IMR-90 (cell line): ENCODE results near the gene L3MBTL4. TPM values are rescaled to one million over a fixed set of nuclear protein-coding genes. Genes with fewer than 3 reads are reported as not detected.

ENCODE experiments used
- ATAC-seq: fragments of 200-7000 bp; cut with Tn5 transposase; 2 replicates; pipeline ENCODE4 v1.9.1; 2020; ENCODE audit warnings: low read depth, mild to moderate bottlenecking, moderate library complexity
- BruUV-seq: library from RNA; stranded (reverse); fragments of 400-500 nt; replicated peaks from 2 replicates; lab custom pipeline; 2021; lab: Mats Ljungman, UMichigan
- CTCF ChIA-PET: fragments of 300-600 bp; formaldehyde crosslinking; extraction: SDS; loops from one replicate; lab custom pipeline; 2021; ENCODE audit warnings: antibody characterized with exemption; lab: Yijun Ruan, JAX
- POLR2A ChIA-PET: fragments of 300-600 bp; sonication (Branson Sonifier 250); formaldehyde crosslinking; loops from one replicate; lab custom pipeline; 2022; ENCODE audit warnings: antibody characterized with exemption; ENCODE audit not compliant: unreplicated experiment; lab: Charles Lee
- DNase-seq: peaks from one replicate; pipeline ENCODE4 v3.0.0; 2013
- H2AFZ ChIP-seq: replicated peaks from 2 replicates; pipeline ENCODE3; 2013; ENCODE audit warnings: low read length, mild to moderate bottlenecking; ENCODE audit not compliant: poor library complexity
- H2AK5ac ChIP-seq: 2 replicates; pipeline ENCODE4 v1.6.1; 2013; ENCODE audit warnings: low read depth, low read length, inconsistent platforms
- H2AK9ac ChIP-seq: replicated peaks from 2 replicates; pipeline ENCODE3; 2013; ENCODE audit warnings: mild to moderate bottlenecking, low read depth, low read length, moderate library complexity; ENCODE audit not compliant: poor library complexity
- H2BK120ac ChIP-seq: 2 replicates; pipeline ENCODE4 v1.6.1; 2013; ENCODE audit warnings: low read depth, low read length, inconsistent platforms
- H2BK15ac ChIP-seq: 3 replicates; pipeline ENCODE4 v1.6.1; 2013; ENCODE audit warnings: low read depth, low read length, inconsistent platforms
- H2BK20ac ChIP-seq: 2 replicates; pipeline ENCODE4 v1.6.1; 2013; ENCODE audit warnings: low read depth, mild to moderate bottlenecking, inconsistent platforms, low read length, moderate library complexity
- H2BK5ac ChIP-seq: 2 replicates; pipeline ENCODE4 v1.6.1; 2013; ENCODE audit warnings: mild to moderate bottlenecking, low read depth, low read length, inconsistent platforms; ENCODE audit not compliant: poor library complexity, severe bottlenecking
- H3K14ac ChIP-seq: replicated peaks from 2 replicates; pipeline ENCODE4 v1.6.1; 2013; ENCODE audit warnings: low read depth, low read length, inconsistent platforms
- H3K18ac ChIP-seq: 2 replicates; pipeline ENCODE4 v1.6.1; 2013; ENCODE audit warnings: low read depth, low read length, control low read depth
- H3K23ac ChIP-seq: 2 replicates; pipeline ENCODE4 v1.6.1; 2013; ENCODE audit warnings: low read depth, low read length, inconsistent platforms
- H3K27ac ChIP-seq: 2 replicates; pipeline ENCODE4 v1.5.1; 2013; ENCODE audit warnings: mild to moderate bottlenecking, control low read depth, low read length; ENCODE audit not compliant: insufficient read depth
- H3K27me3 ChIP-seq: 2 replicates; pipeline ENCODE4 v1.6.1; 2013; ENCODE audit warnings: low read length; ENCODE audit not compliant: control insufficient read depth, insufficient read depth
- H3K36me3 ChIP-seq: 2 replicates; pipeline ENCODE4 v1.6.1; 2013; ENCODE audit warnings: low read length, mixed read lengths; ENCODE audit not compliant: control insufficient read depth, insufficient read depth
- H3K4ac ChIP-seq: 2 replicates; pipeline ENCODE4 v1.6.1; 2013; ENCODE audit warnings: low read depth, low read length, inconsistent platforms
- H3K4me1 ChIP-seq: 2 replicates; pipeline ENCODE4 v1.6.1; 2013; ENCODE audit warnings: low read length, mixed read lengths; ENCODE audit not compliant: control insufficient read depth, insufficient read depth
- H3K4me2 ChIP-seq: 2 replicates; pipeline ENCODE4 v1.6.1; 2013; ENCODE audit warnings: low read depth, mild to moderate bottlenecking, control low read depth, low read length, moderate library complexity
- H3K4me3 ChIP-seq: 2 replicates; pipeline ENCODE4 v1.5.1; 2013; ENCODE audit warnings: low read depth, mild to moderate bottlenecking, control low read depth, low read length, moderate library complexity; ENCODE audit not compliant: insufficient read depth
- H3K56ac ChIP-seq: 2 replicates; pipeline ENCODE4 v1.6.1; 2013; ENCODE audit warnings: low read length, inconsistent platforms; ENCODE audit not compliant: insufficient read depth; ENCODE audit errors: extremely low read depth
- H3K79me1 ChIP-seq, 2 experiments: 2 replicates each; pipeline ENCODE4 v1.6.1; 2013; ENCODE audit warnings: low read length in 2 of 2, inconsistent platforms in 1 of 2, low read depth in 1 of 2
- H3K9ac ChIP-seq: 2 replicates; pipeline ENCODE4 v1.6.1; 2013; ENCODE audit warnings: low read depth, low read length, control low read depth
- H3K9me1 ChIP-seq: 2 replicates; pipeline ENCODE4 v1.6.1; 2013; ENCODE audit warnings: low read length, inconsistent platforms; ENCODE audit not compliant: insufficient read depth
- H3K9me3 ChIP-seq: 2 replicates; pipeline ENCODE4 v1.6.1; 2013; ENCODE audit warnings: low read length; ENCODE audit not compliant: control insufficient read depth, insufficient read depth
- H4K20me1 ChIP-seq: 2 replicates; pipeline ENCODE4 v1.6.1; 2013; ENCODE audit warnings: low read length, inconsistent platforms; ENCODE audit not compliant: insufficient read depth
- H4K5ac ChIP-seq: 2 replicates; pipeline ENCODE4 v1.6.1; 2013; ENCODE audit warnings: mild to moderate bottlenecking, low read depth, low read length, control low read depth
- H4K8ac ChIP-seq, 2 experiments: 2 replicates each; pipeline ENCODE4 v1.6.1; 2013; ENCODE audit warnings: low read depth in 2 of 2, low read length in 2 of 2, control low read depth in 1 of 2, inconsistent platforms in 1 of 2
- H4K91ac ChIP-seq: 2 replicates; pipeline ENCODE4 v1.6.1; 2013; ENCODE audit warnings: low read depth, low read length, inconsistent platforms; ENCODE audit not compliant: insufficient read depth
- BHLHE40 ChIP-seq: fragments of 150-350 bp; IDR thresholded peaks from 2 replicates; pipeline ENCODE4 v1.6.1; 2016; ENCODE audit warnings: mild to moderate bottlenecking, low read depth, low read length
- CEBPB ChIP-seq: IDR thresholded peaks from 2 replicates; pipeline ENCODE4 v1.6.1; 2012; ENCODE audit warnings: low read depth, low read length, improper control_type of control experiment
- CHD1 ChIP-seq: IDR thresholded peaks from 2 replicates; pipeline ENCODE4 v1.6.1; 2012; ENCODE audit warnings: low read depth, low read length, improper control_type of control experiment
- ELK1 ChIP-seq: fragments of 150-350 bp; IDR thresholded peaks from 2 replicates; pipeline ENCODE4 v1.6.1; 2016; ENCODE audit warnings: low read depth, mild to moderate bottlenecking, low read length, moderate library complexity, borderline replicate concordance
- FOS ChIP-seq: fragments of 150-350 bp; IDR thresholded peaks from 2 replicates; pipeline ENCODE4 v1.6.1; 2016; ENCODE audit warnings: low read depth, low read length
- MAFK ChIP-seq: IDR thresholded peaks from 2 replicates; pipeline ENCODE4 v1.6.1; 2012; ENCODE audit warnings: low read depth, low read length, improper control_type of control experiment
- MAZ ChIP-seq: IDR thresholded peaks from 2 replicates; pipeline ENCODE4 v1.6.1; 2012; ENCODE audit warnings: low read depth, mild to moderate bottlenecking, low read length, improper control_type of control experiment, moderate library complexity, borderline replicate concordance
- MXI1 ChIP-seq: IDR thresholded peaks from 2 replicates; pipeline ENCODE4 v1.6.1; 2012; ENCODE audit warnings: low read depth, mild to moderate bottlenecking, low read length, moderate library complexity, borderline replicate concordance
- NFE2L2 ChIP-seq: fragments of 150-350 bp; IDR thresholded peaks from 2 replicates; pipeline ENCODE4 v1.6.1; 2016; ENCODE audit warnings: low read depth, mild to moderate bottlenecking, low read length
- POLR2A ChIP-seq: IDR thresholded peaks from 2 replicates; pipeline ENCODE4 v1.6.1; 2012; ENCODE audit warnings: mild to moderate bottlenecking, low read depth, low read length
- RAD21 ChIP-seq: IDR thresholded peaks from 2 replicates; pipeline ENCODE4 v1.6.1; 2012; ENCODE audit warnings: low read length, improper control_type of control experiment
- RCOR1 ChIP-seq: IDR thresholded peaks from 2 replicates; pipeline ENCODE4 v1.6.1; 2012; ENCODE audit warnings: mild to moderate bottlenecking, low read length, improper control_type of control experiment; ENCODE audit not compliant: insufficient replicate concordance
- RFX5 ChIP-seq: IDR thresholded peaks from 2 replicates; pipeline ENCODE4 v1.8.0; 2012; ENCODE audit warnings: low read depth, mild to moderate bottlenecking, low read length, moderate library complexity
- SMC3 ChIP-seq: fragments of 150-350 bp; IDR thresholded peaks from 2 replicates; pipeline ENCODE4 v1.6.1; 2016; ENCODE audit warnings: low read depth, mild to moderate bottlenecking, antibody characterized with exemption, low read length, moderate library complexity
- WGBS, 2 experiments: methylation state at CpG; one replicate each; pipeline versions ENCODE4 v1.1.5 to v1.1.7; 2013; ENCODE audit warnings: missing lambda C conversion rate in 2 of 2; ENCODE audit not compliant: insufficient read length in 1 of 2; ENCODE audit errors: extremely low coverage in 2 of 2; 5-methylcytosine and 5-hydroxymethylcytosine counted together
- dilution Hi-C: fragments of 300-500 bp; cut with HindIII; formaldehyde crosslinking; loops from one replicate; pipeline ENCODE4 v1.14.3; 2018; ENCODE audit warnings: low sequenced_read_pairs; ENCODE audit not compliant: unreplicated experiment
- in situ Hi-C: fragments of 300-500 bp; cut with MboI; formaldehyde crosslinking; loops from 3 replicates; pipeline ENCODE4 v1.14.3; 2019; ENCODE audit warnings: low sequenced_read_pairs, inconsistent platforms, mixed read lengths
- intact Hi-C: fragments of 100-400 bp; cut with micrococcal nuclease; formaldehyde crosslinking; loops from 2 replicates; pipeline ENCODE4 v1.10.0; 2022
- polyA plus RNA-seq, 3 experiments: library from polyadenylated mRNA; depleted of rRNA; stranded (reverse); fragments of >200 nt; gene quantifications; 2 replicates each; pipeline ENCODE4 v1.2.3, GENCODE V29; 2012; ENCODE audit warnings: low replicate concordance in 1 of 3
- total RNA-seq: library from RNA; depleted of rRNA; stranded (reverse); fragments of >200 nt; gene quantifications from 2 replicates; pipeline ENCODE4 v1.2.3, GENCODE V29; 2012
- TF ChIP-seq, protein P1 (sequence below): conservative IDR thresholded peaks from 2 replicates; pipeline ENCODE4 v1.5.1; 2012; ENCODE audit warnings: mild to moderate bottlenecking, low read depth, low read length, improper control_type of control experiment
- TF ChIP-seq, protein P2 (sequence below): fragments of 150-350 bp; IDR thresholded peaks from 2 replicates; pipeline ENCODE4 v1.6.1; 2017; ENCODE audit warnings: mild to moderate bottlenecking, antibody characterized with exemption, low read length, low read depth

L3MBTL4 gene
- total and polyA plus RNA-seq, 2 of the 4 experiments (the other 2 are of a cell fraction), result under 0.01 to 0.02 TPM

GRCh38 chr18:5942591-5942990 lies 472.1 kb downstream of the L3MBTL4 start:
- no CpG with 5 or more reads among the region's 6 CpGs for WGBS, 2 experiments

More at GRCh38 chr18:5942591-5942990, 472.1 kb downstream of the L3MBTL4 start:
- no peak for ATAC-seq
- H3K79me1 ChIP-seq, result no peaks in the 10 kb centered on the region
- no peak overlapping the region for H2AK5ac ChIP-seq
- no TSS peak for BruUV-seq
- no peak overlapping the region for H3K14ac ChIP-seq
- H3K4ac ChIP-seq, result no peak overlapping the region
- no peak for DNase-seq
- no peak overlapping the region for H2BK15ac ChIP-seq
- no peak overlapping the region for H3K4me3 ChIP-seq
- TF ChIP-seq POLR2A (no peak), SMC3 (no peak), BHLHE40 (no peak), RCOR1 (no peak), MAZ (no peak), MXI1 (no peak), RAD21 (no peak), MAFK (no peak), FOS (no peak), CEBPB (no peak), ELK1 (no peak), CHD1 (no peak), RFX5 (no peak), NFE2L2 (no peak)
- TF ChIP-seq, protein P1, sequence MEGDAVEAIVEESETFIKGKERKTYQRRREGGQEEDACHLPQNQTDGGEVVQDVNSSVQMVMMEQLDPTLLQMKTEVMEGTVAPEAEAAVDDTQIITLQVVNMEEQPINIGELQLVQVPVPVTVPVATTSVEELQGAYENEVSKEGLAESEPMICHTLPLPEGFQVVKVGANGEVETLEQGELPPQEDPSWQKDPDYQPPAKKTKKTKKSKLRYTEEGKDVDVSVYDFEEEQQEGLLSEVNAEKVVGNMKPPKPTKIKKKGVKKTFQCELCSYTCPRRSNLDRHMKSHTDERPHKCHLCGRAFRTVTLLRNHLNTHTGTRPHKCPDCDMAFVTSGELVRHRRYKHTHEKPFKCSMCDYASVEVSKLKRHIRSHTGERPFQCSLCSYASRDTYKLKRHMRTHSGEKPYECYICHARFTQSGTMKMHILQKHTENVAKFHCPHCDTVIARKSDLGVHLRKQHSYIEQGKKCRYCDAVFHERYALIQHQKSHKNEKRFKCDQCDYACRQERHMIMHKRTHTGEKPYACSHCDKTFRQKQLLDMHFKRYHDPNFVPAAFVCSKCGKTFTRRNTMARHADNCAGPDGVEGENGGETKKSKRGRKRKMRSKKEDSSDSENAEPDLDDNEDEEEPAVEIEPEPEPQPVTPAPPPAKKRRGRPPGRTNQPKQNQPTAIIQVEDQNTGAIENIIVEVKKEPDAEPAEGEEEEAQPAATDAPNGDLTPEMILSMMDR, result no peak
- TF ChIP-seq, protein P2, sequence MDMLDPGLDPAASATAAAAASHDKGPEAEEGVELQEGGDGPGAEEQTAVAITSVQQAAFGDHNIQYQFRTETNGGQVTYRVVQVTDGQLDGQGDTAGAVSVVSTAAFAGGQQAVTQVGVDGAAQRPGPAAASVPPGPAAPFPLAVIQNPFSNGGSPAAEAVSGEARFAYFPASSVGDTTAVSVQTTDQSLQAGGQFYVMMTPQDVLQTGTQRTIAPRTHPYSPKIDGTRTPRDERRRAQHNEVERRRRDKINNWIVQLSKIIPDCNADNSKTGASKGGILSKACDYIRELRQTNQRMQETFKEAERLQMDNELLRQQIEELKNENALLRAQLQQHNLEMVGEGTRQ, result no peak
- H4K20me1 ChIP-seq, result no peaks in the 10 kb centered on the region
- H3K56ac ChIP-seq, result no peak overlapping the region
- H4K91ac ChIP-seq, result no peak overlapping the region
- H4K8ac ChIP-seq, result no peak overlapping the region
- no peaks in the 10 kb centered on the region for H3K27me3 ChIP-seq
- H3K4me2 ChIP-seq, result no peak overlapping the region
- no peak overlapping the region for H2AFZ ChIP-seq
- H3K9ac ChIP-seq, result no peak overlapping the region
- CTCF ChIA-PET, result interaction anchor here (0.6 kb wide), 1 partner anchor 703 kb away, joined by 3 read pairs; no protein-coding TSS in a partner anchor
- intact Hi-C loops (no loop called here), in situ Hi-C loops (no loop called here), dilution Hi-C loops (no loop called here)
- H2BK120ac ChIP-seq, result no peak overlapping the region
- H2BK5ac ChIP-seq, result no peak overlapping the region
- H3K18ac ChIP-seq, result no peak overlapping the region
- H3K23ac ChIP-seq, result no peak overlapping the region
- 0 out of 2 replicates have a peak, but pooled peaks cover 1% of the 10 kb centered on the region for H3K4me1 ChIP-seq
- H4K5ac ChIP-seq, result no peak overlapping the region
- POLR2A ChIA-PET, result no interaction called here
- H2AK9ac ChIP-seq, result no peak overlapping the region
- no peaks in the 10 kb centered on the region for H3K9me3 ChIP-seq
- H3K36me3 ChIP-seq, result no peaks in the 10 kb centered on the region
- H3K27ac ChIP-seq, result no peak overlapping the region
- no peaks in the 10 kb centered on the region for H3K9me1 ChIP-seq
- no peak overlapping the region for H2BK20ac ChIP-seq
